ENCODE results near the gene IQSEC1. TPM values are rescaled to one million over a fixed set of nuclear protein-coding genes. Genes with fewer than 3 reads are reported as not detected.

The IQSEC1 gene
- total and polyA plus RNA-seq, 10 of the 15 experiments (the other 5 are each of a cell fraction or from before 2014, with no cell fraction given): 0.92 to 55.2 (median 8.5) TPM

- Histone ChIP-seq H3K9me3 (replicated peaks; ENCODE audit: control insufficient read depth, insufficient read depth, low read length) (no peaks in the 10 kb centered on the region), H2AFZ (ENCODE audit: control insufficient read depth, low read depth, low read length) (no peak overlapping the region; the same call in 1 of the 2 replicates), H3K4me3 (no peak overlapping the region), H3K79me2 (ENCODE audit: control insufficient read depth, insufficient read depth, low read length) (no peaks in the 10 kb centered on the region), H3K27ac (ENCODE audit: control insufficient read depth, insufficient read depth) (no peak overlapping the region), H3K36me3 (ENCODE audit: control insufficient read depth in 2 of 2, insufficient read depth in 2 of 2, low read length in 1 of 2) (no peaks in the 10 kb centered on the region), H3K27me3 (replicated peaks in 1 of 2; ENCODE audit: control insufficient read depth in 2 of 2, insufficient read depth in 2 of 2, low read length in 1 of 2) (no peaks in the 10 kb centered on the region), H4K20me1 (ENCODE audit: control insufficient read depth, insufficient read depth) (no peaks in the 10 kb centered on the region), H3K4me1 (ENCODE audit: control insufficient read depth, insufficient read depth, low read length) (peaks cover 8% of the 10 kb centered on the region), H3K9ac (ENCODE audit: control insufficient read depth, insufficient read depth, low read length) (no peak overlapping the region), H3K4me2 (ENCODE audit: control insufficient read depth, insufficient read depth) (peak overlapping the region; percentile 22)
- ChIA-PET RAD21 (ENCODE audit: unreplicated experiment) (interaction anchor here (1.2 kb wide), 1 partner anchor 15 kb away, joined by 4 read pairs; no protein-coding TSS in a partner anchor), SMC1A (ENCODE audit: uncharacterized antibody, unreplicated experiment) (no interaction called here), CTCF (interaction anchor here (15.3 kb wide), 1 partner anchor 13 kb away, joined by 271 read pairs; no protein-coding TSS in a partner anchor), POLR2A (interaction anchor here (0.9 kb wide), 1 partner anchor 9 kb away, joined by 3 read pairs; no protein-coding TSS in a partner anchor)
- ATAC-seq (peak; percentile 80), FAIRE-seq (no peak), DNase-seq (ENCODE audit: low read depth, low spot score) (no peak)
- WGBS (ENCODE audit: insufficient coverage, insufficient replicate concordance, low lambda C conversion rate, missing lambda C conversion rate): 44% methylated on average over 51 of the region's 60 CpGs
- intact Hi-C loops (cut with micrococcal nuclease; ENCODE audit: unreplicated experiment) (no loop called here), in situ Hi-C loops (cut with MboI) (no loop called here)
- TF ChIP-seq MLLT1 (IDR thresholded peaks at IDR 0.05) (no peak), TBL1XR1 (IDR thresholded peaks at IDR 0.05; ENCODE audit: low read depth, low read length) (no peak), BCL11A (IDR thresholded peaks at IDR 0.05; ENCODE audit: low read depth, low read length) (no peak), CTCF (IDR thresholded peaks at IDR 0.05 in 2 of 3, conservative IDR thresholded peaks at IDR 0.05 in 1 of 3; ENCODE audit: control insufficient read depth in 2 of 3, extremely low read depth in 1 of 3, insufficient read depth in 1 of 3, low read depth in 3 of 3, low read length in 3 of 3) (peak in 2 of 3 experiments; percentile 18 to 33; a peak in 3 of 6 replicates), SIN3A (IDR thresholded peaks at IDR 0.05; ENCODE audit: low read depth, low read length) (no peak), IKZF2 (IDR thresholded peaks at IDR 0.05) (no peak)
- no TSS peak for BruUV-seq (replicated peaks)
These were observed 197.1 kb downstream of the IQSEC1 start for GRCh38 chr3:12875857-12876836.

Measured in GM12878 (cell line).